Measurements from ENCODE around the gene CDC25C.
"Not testable (repeated sequence)": the region's sequence is repeated elsewhere in the genome, so short reads cannot be mapped to it uniquely, and the experiment has no call there.

CDC25C gene

GRCh38 chr5:138346889-138347288, 15.3 kb upstream of the CDC25C start:
- DNase-seq (ENCODE audit: low read depth in 2 of 2) = no peak

GRCh38 chr5:138344887-138345622, 13.5 kb upstream of the CDC25C start:
- no peak for DNase-seq (ENCODE audit: low read depth in 2 of 2)

DNA sequence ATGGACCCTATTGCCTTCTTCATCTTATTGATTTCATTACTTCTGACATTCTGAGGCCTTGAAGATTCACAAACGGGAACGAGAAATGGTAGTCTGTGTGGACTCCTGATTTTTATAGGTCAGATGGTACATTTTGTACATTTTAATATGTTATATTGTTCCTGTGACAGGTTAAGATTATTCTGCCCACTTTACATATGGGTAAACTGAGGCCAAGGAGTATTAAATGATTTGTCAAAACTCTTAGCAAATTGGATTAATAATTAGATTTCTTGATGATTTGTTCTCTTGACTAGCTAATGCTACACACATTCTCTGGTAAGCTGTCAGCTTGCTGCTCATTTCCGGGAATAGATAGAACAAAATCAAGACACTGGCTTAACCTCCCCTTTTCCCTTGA, 8.4 kb upstream of the CDC25C start:
- no peak for DNase-seq (ENCODE audit: low read depth in 2 of 2)

DNA sequence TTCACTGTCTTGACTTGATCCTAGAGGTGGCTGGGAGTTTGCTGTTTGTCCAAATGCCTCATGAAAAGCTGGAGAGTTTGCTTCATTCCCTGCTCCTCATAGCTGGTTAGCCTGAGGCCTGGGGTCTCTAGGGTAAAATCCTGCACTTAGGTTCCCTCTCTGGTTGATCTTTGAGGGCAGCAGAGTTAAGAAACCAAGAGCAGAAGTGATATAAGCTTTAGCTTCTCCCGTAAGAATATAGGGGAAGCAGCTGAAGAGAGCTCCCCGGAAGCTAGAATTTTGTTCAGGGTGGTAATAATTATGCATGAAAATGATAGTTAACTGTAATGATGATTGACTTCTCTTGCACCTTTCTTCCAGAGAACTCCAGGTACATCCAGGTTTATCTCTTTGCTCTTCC, 7.9 kb upstream of the CDC25C start:
- DNase-seq (ENCODE audit: low read depth in 2 of 2) = no peak

GRCh38 chr5:138339091-138339456, 7.5 kb upstream of the CDC25C start:
- no peak for DNase-seq (ENCODE audit: low read depth in 2 of 2)

DNA sequence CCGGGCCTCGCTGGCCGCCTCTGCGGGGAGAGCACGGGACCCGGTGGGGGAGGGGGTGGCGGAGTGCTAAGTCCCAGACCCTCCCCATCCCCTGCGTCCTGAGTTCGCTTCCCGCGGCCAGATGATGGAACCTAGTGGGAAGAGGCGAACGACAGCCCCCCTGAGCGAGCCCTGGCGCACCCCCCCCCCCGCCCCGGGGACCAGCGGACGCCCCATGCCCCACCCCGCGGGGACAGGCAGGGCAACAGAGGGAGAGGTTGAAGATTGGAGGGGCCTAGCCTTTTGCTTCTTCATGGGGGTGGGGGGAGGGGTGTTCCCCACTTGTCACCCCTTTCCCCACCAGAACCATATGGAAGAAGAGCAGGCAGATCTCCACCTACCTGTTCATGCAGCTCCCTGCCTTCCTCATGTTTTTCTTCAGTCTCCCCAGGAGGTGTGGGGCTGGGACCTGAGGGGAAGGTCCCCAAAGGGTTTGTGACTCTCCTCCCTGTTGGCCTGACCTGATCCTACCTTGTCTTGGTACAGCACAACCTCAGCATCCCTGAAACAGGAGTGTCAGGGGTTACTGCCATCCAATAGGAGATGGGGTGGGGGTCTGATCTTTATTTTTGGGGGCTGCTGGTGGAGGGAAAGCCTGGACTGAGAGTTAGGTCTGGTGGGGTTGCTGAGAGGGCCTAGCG, 6.9 kb upstream of the CDC25C start:
- DNase-seq (ENCODE audit: low read depth in 2 of 2) = no peak

DNA sequence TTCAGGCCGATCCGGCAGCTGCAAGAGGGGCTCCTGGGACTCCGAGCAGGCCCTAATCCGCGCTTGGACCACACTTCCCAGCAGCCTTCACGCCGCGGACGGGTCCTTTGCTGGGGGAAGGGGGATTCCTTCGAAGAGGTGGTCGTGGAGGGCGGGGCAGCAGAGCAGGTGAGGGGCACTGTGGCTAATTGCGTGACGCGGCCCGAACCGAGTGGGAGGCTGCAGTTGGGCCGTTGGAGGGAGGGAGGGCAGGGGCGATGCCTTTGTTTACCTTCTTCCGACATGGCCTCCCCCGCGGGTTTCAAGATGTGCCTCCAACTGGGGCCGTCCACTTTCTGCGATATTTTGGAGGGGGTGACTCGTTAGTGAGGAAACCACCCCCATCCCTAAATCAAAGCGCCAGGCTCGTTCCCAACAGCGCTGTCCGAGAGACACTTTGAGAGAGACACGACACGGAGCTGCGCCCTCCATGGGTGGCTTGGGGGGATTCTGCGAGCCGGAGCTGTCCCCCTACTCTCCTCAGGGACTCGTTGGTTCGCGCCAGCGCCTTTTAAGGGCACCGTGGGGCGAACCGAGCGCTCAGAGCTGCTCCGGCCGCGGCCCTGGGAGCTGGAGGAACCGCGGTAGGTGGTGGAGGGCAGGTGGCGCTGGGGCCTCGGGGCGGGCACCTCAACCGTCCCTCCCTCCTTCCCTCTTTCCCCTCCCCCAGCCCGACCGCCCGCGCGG, 6.2 kb upstream of the CDC25C start, which contains the start of gene FAM53C:
FAM53C (plus strand) TSS at position 582 of the 726 bp plus-strand sequence. CDS start 3,070 bp downstream, outside the sequence.
- DNase-seq (ENCODE audit: low read depth in 2 of 2) = peak; percentile 77 to 87

DNA sequence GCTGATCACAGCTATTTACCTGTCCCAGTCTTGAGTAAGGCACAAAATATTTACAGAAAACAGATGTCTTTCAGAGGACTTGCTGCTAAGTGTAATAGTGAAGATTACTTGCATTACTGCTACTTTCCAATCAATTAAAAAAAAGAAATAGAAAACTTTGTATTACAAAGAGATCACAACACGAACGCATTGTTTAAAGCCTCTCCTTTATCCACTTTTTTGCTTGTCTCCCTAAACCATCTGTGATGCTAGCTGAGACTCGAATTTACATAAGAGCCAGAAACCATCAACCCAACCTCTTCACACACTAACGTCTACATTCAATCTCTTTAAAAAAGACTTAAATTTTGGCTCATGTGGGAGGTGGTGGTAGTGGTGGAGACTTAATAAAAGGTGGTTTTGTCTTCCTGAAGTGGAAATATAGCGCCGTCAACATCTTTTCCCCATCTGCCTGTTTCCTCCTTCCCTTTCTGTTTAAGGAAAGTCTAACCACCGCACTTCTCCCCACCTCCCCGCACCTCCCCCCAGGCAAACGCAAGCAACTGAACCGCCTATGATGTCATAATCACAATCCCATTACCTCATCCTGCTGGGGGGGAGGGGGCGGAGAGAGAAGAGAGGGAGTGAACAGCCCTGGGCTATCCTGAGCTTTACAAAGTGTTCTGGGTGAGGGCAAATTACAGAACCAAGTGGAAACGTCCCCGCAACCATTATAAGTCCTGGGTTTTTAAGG, 5.5 kb upstream of the CDC25C start:
- no peak for DNase-seq (ENCODE audit: low read depth in 2 of 2)

- DNase-seq (ENCODE audit: low read depth in 2 of 2) = no peak
Observed at GRCh38 chr5:138334867-138335447, 3.4 kb upstream of the CDC25C start.

- DNase-seq (ENCODE audit: low read depth in 2 of 2) = no peak
Observed at GRCh38 chr5:138330813-138331448, 673 bp downstream of the CDC25C start.

GRCh38 chr5:138318211-138318610, 13.4 kb downstream of the CDC25C start:
- not testable (repeated sequence) for DNase-seq (ENCODE audit: low read depth in 2 of 2)

DNA sequence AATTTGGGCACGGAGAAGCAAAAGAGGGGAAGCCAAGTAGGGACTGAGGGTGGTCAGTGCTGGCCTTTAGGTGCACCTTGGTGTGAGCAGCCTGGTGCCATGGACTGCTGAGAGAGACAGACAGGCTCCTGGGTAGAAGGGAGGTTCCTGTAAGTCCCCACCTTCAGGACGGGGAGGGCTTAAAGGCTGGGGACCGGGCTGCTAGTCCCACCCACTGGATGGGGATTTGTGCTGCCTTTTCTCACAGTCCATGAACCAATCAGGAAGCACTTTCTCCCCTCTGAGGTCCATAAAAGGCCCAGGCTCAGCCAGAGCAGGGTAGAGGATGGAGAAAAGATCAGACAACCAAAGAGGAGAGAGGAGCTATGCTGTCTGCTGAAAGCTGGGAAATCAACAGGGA, 15.2 kb downstream of the CDC25C start:
- DNase-seq (ENCODE audit: low read depth in 2 of 2) = no peak

DNA sequence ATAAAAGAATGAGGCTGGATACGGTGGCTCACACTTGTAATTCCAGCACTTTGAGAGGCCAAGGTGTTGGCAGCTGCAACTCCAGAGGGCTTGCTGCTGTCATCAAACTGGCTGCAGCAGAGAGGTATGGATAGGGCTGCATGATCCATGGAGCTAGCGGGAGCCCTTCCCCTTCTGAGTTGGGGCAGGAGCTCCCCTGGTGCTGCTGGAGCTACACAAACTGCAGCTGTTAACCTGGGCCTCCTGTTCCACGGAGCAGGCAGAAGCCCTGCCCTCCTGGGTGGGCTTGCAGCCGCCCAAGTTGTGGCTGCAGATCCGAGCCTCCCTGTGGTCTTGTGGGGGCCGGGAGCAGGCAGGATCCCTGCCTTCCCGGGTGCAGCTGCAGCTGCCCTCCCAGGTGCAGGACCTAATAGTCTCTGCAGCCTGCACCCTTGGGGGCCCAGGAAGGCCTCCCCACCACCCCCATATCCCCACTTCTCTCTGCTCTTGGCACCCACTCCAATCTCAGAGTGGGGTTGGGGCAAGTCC, 15.8 kb downstream of the CDC25C start:
- no peak for DNase-seq (ENCODE audit: low read depth in 2 of 2)

DNA sequence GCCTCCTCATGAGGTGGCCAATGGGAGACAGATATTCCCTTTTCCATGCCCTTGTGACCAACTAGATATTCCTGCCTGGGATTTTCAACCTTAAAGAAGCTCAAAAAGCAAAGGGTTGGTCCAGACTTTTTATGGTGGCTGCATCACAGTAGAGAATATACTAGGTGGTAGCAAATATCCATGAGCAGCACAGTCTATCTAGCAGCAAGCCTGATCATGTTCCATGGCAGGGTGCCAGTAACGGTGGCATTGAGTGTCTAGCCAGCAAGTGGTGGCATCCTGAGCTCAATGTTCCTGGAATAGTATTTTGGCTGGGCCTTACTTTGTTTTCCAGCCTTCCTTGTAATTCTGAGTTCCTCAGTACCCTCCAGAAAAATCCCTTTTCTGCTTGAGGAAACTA, 25.8 kb downstream of the CDC25C start:
- DNase-seq (ENCODE audit: low read depth in 2 of 2) = no peak

GRCh38 chr5:138303372-138303771, 28.2 kb downstream of the CDC25C start:
- DNase-seq (ENCODE audit: low read depth in 2 of 2) = no peak

DNA sequence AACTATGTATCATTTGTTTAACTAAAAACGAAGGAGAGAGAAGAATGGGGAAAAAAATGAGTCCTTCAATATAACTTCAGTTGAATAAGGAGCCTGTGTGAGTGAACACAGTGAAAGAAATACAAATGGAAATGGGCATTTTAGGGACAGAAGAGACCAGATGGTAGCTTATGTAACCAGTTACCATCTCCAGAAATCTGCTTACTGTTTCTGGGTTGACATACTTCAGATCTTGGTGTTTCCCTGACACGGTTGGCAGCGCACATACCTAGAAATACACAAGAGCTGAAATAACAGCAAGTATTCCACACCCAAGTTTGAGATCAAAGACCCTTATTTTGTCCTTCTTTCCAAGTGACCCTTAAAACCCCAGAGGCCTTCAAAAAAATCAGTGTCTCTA, 42.3 kb downstream of the CDC25C start:
- DNase-seq (ENCODE audit: low read depth in 2 of 2) = no peak

GRCh38 chr5:138287246-138287645, 44.4 kb downstream of the CDC25C start:
- no peak for DNase-seq (ENCODE audit: low read depth in 2 of 2)

GRCh38 chr5:138282920-138283742, 48.5 kb downstream of the CDC25C start:
- DNase-seq (ENCODE audit: low read depth in 2 of 2) = no peak

- DNase-seq (ENCODE audit: low read depth in 2 of 2) = no peak
Observed at GRCh38 chr5:138280915-138281314, 50.7 kb downstream of the CDC25C start.
